ENCODE measurements around the gene BLACAT1.
"Not testable (repeated sequence)": the region's sequence is repeated elsewhere in the genome, so short reads cannot be mapped to it uniquely, and the experiment has no call there.

BLACAT1 gene

DNA sequence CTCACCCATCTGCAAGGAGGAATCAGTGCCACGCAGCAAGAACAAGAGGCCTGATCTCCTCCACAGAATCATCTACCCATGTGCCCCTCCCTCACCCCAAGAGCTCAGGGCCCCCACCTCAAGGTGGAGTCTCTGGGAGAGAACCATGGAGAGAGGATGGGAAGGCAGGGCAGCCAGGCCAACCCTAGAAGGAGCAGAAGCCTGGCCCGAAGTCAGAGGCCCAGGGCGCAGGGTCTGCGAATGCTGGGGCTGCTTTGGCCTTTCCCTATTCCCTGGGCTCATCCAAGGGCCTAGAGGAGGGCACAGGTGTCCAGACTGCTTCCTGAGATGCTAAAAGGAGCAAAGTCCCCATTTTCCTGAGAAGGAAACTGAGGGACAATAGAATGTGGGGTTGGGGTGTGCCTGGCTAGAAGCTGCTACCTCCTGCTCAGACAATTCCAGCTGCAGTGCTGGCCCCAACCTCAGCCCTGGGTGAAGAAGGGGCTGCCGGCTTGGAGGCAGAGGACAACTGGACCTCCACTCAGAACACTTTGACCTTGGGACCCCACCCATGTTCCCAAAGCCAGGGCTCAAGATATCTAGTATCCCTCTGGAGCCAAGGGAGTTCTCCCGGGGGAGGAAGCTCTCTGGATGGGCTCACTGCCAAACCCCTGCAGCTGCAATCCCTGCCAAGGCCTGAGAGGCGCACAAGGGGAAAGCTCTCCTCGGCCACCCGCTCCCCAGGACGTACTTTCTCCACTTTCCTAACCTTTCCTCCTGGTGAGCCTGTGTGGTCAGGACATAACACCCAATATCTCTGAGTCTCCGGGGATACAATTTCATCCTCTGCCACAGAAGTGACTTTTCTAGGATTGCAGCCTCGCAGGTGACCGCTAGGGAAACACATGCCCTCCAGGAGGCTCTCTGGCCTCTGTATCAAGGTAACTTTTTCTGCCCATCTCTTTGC lies 17.4 kb downstream of the BLACAT1 start:
- peak; percentile 64 for DNase-seq

DNA sequence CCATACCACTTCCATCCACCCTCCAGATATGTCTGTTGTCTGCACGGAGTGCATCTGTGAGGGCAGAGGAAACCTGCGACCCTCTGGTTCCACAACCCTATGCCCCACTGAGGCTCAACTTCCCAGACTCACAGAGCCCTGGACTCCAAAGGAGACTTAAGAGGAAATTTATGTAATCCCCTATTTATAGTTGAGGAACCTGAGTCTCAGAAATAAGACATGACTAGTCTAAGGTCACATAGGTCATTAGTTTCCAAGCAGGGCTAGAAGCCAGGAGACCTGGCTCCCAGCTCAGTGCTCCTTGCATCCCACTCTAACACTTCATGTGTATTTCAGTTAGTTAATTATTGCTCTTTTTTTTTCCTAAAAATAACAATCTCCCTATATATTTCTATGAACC lies 18.3 kb downstream of the BLACAT1 start:
- no peak for DNase-seq

DNA sequence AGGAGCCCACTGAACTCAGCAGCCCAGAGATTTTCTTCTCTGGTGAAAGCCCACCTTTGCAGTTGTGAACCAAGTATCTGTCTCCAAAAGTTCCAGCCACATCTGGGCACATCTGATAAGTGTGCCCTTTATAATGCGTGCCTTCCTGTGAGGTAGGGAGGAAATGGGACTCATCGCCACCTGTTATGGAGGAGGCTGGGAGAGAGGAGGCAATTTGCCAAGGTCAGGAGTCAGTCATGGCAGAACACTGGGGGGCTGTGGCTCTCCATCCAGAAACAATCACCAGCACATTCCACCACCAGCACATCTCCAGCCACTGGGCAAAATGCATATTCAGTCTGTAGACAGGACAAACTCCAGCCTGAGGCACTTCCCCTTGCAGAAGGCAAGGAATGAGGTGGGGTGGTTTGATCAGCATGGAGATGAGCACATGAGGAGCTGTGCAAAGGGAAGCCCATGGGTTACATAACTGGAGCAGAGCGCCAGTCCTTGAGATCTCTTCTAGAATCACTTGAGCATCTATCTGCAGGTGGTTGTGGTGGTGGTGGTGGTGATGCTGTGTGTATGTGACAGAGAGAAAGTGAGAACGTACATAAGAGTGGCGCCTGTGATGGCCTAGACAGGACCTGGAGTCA lies 19.0 kb downstream of the BLACAT1 start:
- DNase-seq, result no peak

DNA sequence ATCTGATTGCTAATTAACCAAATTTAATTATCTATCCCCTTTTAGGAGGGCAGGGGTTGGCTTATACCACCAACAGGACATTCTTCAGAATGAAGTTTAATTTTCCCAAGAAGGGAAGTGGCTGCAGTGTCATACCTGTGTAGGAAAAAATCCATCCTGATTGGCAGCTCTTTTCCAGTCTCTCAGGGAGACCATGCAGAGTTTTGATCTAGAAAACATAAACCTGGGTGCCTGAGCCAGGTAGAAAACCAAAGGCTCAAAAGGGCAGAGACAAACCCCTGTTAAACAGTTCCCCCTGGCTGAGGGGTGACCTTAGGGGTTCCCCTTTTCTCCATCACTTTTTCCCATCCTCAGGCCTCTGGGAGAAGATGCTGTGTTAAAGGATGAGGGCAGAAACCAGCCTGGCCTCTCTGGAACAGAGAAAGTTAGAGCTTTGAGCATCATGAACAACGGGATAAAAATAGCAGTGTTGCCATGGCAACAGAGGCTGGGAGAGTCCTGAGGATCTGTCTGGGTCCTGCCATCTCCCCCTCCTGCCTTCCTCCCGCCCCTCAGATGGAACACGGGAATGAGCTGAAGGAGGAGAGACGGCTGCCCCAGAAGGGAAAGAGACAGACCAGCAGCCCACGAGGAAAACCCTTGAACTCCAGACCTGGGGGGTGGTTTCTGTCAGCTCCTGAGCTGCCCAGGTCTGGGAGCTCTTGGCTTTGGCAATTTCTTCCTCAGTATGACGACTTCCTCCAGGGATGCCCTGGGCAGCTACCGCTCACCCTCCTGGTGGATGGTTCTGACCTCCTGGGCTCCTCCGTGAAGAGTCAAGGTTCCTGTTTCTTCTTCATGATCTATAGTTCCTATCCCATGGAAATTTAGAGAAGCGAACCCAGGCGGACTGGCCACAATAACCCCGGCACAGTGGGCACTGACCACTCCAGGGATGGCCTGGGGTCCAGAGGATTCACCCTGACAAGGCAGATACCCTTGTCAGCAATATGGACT lies 20.0 kb downstream of the BLACAT1 start:
- DNase-seq, result no peak

DNA sequence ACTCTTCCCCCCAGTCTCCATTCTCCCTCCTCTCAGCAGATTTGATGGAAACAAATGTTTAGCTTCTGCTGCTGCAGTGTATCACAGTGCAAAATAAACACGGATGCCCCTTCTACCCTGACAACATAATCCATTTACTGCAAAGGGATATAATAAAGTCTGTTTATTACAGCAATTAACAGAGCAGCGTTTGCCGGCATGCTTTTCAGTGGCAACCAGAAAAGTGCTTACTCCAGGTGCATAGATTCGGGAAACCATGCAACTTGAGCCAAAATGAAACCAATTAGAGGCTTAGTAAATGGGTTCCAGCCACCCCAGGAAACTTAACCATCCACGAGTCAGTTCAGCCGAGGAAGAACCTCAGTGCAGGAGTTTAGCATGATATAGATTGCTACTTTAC lies 21.1 kb downstream of the BLACAT1 start:
- DNase-seq, result no peak

DNA sequence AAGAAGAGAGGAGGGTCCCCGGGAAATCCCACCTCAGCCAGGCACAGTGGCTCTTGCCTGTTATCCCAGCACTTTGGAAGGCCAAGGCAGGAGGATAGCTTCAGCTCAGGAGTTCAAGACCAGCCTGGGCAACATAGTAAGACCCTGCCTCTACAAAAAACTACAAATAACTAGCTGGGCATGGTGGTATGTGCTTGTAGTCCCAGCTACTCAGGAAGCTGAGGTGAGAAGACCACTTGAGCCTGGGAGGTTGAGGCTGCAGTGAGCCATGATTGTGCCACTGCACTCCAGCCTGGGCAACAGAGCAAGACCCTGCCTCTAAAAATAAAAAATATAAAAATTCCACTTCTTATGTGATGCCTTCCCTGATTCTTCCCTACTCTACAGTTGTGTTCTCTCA lies 23.2 kb downstream of the BLACAT1 start:
- DNase-seq, result not testable (repeated sequence)

DNA sequence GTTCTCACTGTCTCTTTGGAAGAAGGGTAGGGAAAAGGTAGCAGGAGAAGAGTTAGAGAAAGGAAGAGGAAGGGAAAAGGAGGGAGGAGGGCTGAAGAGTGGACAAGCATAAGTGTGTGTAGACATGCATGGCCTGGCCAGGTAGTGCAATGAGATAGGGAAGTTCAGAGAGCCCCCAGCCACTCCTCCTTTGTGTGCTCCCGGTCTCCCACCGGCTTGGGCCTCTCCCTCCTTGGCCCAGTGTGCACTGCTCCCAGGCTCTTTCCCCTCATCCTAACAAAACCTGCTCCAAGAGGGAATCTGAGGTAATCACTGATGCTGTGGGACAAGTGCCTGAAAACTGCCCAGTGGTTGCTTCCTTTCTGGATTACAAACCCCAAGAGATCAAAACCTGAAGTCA lies 23.7 kb downstream of the BLACAT1 start:
- no peak for DNase-seq

DNA sequence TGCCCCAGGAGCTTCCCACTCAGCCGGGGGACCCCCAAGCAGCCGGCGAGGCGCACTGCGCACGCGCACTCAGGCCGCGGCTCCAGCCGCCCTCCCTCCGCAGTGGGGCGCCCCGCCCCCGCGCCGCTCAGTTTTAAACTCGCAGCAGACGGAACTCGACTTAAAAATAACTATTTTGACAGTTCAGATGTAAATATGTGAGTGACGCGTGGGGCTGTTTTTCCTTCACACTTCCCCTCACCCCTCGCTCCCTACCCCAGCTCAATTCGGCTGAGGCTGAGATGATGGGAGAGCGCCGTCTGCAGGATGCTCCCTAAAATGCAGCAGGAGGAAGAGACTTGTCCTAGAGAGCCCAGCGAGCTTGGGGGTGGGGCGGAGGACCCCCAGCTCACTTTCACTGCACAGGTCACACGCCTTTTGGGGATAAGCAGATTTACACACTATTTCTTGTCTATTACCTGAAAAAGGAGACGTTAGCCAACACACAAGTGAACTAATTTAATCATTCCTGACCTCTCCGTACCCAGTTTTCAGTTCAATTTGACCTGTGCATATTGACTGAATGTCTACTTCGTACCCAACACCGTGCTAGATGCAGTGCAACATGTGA lies 25.0 kb downstream of the BLACAT1 start:
- DNase-seq, result no peak

DNA sequence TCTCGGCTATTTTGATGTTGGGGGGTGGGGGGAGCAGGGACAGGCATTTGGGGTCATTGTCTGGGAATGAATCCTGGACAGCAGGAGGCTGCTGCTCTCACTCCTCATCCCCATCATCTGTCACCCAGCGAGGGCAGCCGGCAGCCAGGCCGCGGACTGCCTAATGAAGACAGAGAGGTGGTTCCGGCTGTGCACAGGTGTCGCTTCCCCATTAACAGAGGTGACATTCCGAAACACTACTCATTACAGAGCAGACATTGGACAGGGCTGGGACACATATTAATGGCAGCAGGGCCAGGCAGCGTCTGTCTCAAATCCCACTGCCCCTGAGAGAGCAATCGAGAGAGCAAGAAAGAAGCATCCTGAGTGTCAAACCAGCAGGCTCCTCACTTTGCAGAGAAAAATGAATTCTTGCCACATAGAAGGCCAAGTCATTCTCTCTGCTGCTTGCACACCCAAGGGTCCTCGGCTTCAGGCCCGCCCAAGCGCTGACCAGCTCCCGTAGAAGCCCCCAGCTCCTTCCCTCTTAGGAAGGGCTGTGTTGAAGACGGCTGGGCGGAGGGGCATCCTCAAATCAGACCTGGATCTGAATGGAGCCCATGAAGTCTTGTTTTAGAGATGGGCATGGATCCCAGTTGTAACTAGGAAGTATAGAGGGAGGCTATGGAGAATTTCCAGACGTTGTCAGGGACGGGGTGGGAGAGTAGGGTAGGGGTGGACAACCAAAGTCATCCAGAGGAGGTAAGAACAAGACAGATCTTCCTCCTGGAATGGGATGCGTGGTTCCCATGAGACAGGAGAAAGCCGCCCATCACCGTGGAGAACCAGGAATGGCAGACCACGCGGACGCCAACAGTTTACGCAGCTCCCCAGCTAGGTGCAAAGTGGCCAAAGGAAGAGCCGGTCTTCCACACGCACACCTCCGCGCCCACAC lies 25.8 kb downstream of the BLACAT1 start:
- DNase-seq, result no peak

DNA sequence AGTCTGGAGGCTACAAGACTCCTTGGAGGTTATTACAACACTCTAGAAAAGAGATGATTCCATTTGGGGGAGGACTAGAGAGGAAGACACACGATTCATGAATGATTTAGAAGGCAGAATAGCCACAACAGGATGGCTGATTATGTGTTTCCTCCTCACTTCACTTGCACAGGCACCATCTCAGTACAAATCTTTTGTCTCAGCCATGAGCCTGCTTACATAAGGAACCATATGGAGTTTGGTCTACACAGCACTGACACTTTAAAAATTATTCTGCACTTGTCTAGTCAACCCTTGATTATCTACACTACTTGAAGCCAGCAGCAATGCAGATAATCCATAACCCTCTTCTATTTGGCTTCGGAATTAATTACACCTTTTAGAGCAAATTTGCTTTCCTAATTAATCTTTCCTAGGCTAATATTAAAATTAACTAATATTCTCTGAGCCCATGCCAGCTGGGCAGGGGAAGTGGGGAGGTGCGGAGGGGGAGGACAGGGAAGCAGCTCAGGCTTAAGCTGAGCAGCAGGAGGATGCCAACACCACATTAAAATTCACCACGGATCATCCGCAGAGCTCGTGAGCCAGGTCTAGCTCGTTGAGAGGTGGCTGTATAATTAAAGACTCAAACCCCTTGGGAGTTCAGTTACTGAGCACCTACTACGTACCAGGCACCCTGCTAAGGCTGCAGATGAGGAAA lies 30.8 kb downstream of the BLACAT1 start:
- no peak for DNase-seq

DNA sequence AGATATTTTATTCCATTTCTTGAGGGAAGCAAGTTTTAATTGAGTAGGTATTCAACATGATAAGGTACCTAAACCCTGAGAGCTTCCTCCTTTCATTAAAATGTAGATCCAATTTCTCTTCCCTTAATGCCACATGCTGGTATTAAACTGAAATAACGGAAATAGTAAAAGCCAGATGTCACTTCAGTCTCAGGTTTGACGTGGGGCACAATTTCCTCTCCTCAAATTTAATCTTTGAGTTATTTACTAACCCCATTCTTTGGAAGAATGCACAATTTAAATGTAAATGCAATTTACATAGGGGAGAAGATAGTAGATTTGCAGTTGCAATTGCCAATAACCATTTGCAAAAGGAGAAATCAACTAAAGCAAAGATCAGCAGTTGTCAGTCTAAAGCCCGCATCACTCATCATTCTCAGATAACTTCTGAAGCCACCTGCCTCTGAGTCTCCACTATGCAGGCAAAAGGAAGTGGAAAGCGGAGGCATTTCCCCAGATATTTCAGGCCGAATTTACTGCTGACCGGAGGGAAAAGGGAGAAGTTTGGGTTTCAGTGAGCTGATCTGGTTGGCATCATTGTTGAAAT lies 31.9 kb downstream of the BLACAT1 start:
- no peak for DNase-seq

DNA sequence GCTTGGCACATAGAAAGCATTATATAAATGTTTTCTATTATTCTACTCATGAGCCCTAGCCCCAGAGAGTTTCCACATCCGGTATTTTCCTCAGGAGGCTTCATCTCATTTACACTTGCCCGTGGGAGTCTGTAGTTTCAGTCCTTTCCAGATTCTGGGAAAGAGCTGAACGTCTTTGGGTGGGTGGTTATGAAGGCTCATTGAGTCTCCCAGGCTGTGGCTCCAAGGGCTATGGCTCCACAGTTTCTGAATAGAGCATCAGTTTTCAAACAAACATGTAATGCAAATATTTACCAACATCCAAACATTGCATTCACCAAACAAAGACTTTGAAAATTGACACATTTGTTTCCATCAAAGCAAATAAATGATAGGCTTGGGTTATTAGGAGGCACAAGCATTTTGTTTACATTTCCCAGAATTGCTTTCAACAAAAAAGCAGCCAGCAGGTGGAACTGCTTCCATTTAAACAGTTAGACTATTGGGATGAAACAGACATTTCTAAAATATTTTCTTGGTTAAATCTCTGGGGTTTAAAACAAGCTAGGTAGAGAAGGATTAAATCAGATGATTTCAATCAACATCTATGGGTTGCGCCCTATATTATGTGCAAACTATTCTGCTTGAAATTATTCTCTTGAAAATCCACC lies 32.7 kb downstream of the BLACAT1 start:
- no peak for DNase-seq

DNA sequence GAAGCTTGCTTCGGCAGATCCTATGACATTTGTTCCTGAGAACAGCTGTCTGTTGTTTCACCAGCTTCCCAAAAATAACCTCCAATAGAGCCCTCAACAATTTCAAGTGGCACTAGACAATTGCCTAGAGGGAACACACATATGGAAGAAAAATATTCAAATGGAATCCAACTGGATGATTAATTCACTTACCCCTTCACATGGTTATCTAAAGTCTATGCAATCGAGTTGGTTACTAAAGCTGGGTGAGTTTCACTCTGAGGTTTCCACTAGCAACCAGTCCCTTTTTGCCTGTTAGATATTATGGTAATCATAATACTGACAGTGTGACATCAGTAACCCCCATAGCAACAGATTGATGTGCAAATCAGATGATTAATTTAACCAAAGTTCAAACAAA lies 34.0 kb downstream of the BLACAT1 start, which contains the start of gene LEMD1:
LEMD1 (minus strand) TSS at position 259 of the 400 bp plus-strand sequence. CDS start 1,520 bp downstream, outside the sequence.
- DNase-seq, result peak; percentile 30

DNA sequence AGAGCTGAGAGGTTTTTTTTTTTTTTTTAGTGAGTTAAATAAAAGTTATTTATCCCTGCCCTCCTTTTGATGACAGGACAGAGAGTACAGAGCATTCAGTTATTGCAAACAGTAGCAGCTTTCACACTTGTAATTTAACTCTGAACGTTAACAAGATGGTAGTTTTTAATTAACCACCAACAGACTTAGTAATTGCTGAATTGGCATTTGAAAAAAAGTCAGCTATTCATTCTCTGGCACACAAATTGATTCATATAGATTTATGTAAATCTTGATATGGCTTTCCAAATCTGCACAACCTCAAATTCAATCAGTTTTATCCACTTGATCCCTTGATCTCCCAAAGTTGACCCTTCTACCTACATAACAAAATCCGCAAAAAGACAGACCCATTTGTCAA lies 34.9 kb downstream of the BLACAT1 start:
- no peak for DNase-seq

DNA sequence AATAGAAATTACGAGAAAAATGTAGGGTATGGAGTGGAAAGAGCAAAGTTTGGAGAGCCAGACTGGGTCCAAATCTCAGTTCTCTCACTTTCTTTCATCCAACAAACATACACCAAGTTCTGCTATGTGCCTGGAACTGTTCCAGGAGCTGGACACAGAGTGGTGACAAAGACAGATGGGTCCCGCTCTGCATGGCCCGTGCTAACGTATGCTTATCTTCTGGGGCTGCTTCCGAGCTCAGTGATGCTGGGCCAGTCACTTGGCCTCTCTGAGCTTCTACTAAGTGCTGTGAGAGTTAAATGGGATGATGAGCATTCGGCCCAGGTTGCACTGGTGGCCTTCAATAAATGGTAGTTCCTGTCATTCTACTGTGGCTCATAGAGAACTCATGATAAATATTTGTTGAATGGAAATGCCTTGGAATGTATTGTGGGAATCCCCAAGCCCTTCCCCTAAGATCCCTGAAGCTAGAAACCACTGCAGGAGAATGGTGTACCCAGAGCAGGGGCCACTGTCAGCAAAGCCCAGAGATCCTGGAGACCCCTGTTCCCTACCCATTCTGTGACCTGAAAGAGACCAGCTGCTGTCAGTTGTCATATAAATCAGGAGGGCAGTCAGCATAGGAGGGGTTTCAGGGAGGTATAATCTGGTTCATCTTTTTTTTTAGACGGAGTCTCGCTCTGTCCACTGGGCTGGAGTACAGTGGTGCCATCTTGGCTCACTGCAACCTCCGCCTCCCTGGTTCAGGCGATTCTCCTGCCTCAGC lies 37.8 kb downstream of the BLACAT1 start:
- no peak for DNase-seq

DNA sequence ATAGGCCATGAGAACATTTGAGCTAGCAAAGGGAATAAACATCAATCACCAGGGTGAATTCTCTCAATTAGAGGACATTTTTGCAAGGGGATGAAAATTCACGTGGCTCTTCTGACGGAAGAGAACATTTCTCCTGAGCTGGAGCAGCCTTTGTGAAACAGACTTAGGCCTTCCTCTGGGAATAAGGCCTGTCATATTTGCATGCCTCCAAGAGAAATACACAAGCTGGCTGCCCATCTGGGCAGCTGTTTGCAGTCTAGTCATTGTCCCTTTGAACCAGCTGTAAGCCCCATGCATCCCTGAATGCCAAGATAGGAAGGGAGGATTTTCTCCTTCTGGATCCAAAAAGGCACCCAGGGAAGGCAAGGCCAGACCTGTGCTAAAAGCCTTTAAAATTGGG lies 39.5 kb downstream of the BLACAT1 start:
- no peak for DNase-seq

DNA sequence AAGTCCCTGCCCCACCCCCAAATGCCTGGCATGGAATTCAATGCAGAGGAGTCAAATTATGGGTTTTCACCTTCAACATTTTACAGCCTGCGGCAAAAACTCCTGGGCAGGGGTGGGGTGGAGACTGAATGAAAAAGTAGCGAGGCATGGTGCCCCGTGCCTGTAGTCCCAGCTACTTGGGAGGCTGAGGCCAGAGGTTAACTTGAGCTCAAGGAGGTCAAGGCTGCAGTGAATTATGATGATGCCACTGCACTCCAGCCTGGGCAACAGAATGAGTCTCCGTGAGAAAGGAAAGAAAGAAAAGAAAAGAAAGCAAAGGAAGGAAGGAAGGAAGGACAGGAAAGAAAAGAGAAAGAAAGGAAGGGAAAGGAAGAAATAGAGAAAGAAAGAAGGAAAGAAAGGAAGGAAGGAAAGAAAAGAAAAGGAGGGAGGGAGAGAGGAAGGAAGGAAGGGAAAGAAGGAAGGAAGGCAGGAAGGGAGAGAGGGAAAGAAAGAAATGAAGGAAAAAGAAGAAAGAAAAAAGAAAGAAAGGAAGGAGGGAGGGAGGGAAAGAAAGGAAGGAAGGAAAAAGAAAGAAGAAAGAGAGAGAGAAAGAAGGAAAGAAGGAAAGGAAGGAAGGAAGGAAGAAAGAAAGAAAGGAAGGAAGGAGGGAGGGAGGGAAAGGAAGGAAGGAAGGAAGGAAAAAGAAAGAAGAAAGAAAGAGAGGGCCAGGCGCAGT lies 45.1 kb downstream of the BLACAT1 start:
- no peak for DNase-seq

DNA sequence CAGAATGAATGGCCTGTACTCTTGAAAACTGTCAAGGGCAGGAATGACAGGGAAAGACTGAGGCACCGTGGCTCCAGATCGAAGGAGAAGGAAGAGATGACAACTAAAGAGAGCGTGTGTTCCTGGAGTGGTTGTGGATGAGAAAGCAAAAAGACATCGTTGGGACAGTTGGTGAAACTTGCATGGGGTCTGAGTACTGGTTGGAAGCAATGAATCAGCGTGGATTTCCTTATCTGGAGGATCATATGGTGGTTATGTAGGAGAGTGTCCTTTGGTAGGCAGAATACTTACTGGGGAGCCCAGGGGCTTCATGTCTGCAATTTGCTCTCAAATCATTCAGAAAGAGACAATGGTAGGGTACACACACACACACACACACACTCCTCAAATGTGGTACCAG lies 47.9 kb downstream of the BLACAT1 start:
- no peak for DNase-seq

Measured in SHP77 treated with DMSO at 0.1 percent for 48 hours (cell line).